Measurements from ENCODE around the gene USP28. TPM values are rescaled to one million over a fixed set of nuclear protein-coding genes. Genes with fewer than 3 reads are reported as not detected.

USP28 gene
- total RNA-seq, 2 donors from 2014 or later: 42.0 to 66.8 TPM

DNA sequence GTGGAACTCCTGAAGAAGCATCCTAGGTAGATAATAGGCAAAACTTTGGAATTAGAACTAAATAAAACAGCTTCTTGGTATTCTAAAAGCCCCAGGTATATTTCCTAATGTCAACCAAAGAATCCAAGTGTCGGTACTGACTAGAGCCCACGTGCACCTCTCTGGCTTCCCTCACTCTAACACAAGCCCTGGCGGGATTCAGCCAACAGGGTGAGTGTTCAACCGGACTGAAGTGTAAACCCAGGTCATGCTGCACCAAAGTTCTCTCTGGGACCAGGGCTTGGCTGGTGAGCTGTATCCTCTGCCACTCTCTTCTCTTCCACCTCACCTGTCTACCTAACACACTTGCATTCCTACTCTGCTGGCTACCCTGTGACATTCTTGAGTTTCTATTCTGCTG is 40.1 kb downstream of the USP28 start:
- H3K4me1 Mint-ChIP-seq: peaks cover 5% of the 10 kb centered on the region
- H3K4me3 Mint-ChIP-seq: no peak overlapping the region
- H3K27ac Mint-ChIP-seq: no peak overlapping the region
- ATAC-seq (replicated peaks): no peak
- H3K36me3 Mint-ChIP-seq (ENCODE audit: low read depth): peaks cover 39% of the 10 kb centered on the region
- H3K9me3 Mint-ChIP-seq: no peaks in the 10 kb centered on the region
- H3K27me3 Mint-ChIP-seq: no peaks in the 10 kb centered on the region

DNA sequence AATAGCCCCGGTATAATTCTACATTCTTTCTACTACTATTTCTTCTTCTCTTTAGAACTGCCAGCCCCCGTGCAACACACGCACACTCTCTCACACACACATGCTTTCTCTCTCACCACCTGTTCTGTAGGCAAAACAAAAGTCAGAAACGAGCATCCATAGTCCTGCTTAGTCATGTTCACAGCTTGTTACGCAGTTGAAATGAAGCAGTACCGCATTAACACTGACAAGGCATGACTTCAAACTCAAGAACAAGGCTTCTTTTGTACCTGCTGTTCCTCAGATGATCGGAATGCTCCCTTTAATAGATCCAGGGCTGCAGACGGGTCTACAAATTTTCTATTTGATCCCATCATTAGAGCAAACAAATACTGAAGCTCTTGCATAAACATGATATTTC is 42.2 kb downstream of the USP28 start:
- peaks cover 46% of the 10 kb centered on the region for H3K36me3 Mint-ChIP-seq (ENCODE audit: low read depth)
- peaks cover 5% of the 10 kb centered on the region for H3K4me1 Mint-ChIP-seq
- H3K27ac Mint-ChIP-seq: no peak overlapping the region
- ATAC-seq (replicated peaks): no peak
- H3K9me3 Mint-ChIP-seq: no peaks in the 10 kb centered on the region
- no peak overlapping the region for H3K4me3 Mint-ChIP-seq
- no peaks in the 10 kb centered on the region for H3K27me3 Mint-ChIP-seq

DNA sequence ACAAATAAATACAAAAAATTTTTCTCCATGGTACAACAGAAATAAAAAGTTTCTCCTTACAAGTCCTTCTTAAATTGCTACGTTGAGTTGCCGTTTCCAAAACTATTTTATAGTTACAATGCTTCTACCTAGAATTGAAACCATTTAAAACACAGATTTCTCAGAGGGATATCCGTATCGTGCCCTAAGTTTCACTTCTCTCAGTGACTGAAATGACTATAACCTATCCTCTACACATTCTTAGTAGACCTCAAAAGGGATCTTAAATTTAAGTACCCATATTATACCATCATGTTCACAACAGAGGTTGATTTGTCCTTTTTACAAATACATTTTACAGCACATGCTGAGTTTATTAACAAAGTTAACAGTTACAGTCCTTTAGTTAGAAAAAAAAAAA is 44.1 kb downstream of the USP28 start:
- peaks cover 61% of the 10 kb centered on the region for H3K36me3 Mint-ChIP-seq (ENCODE audit: low read depth)
- no peaks in the 10 kb centered on the region for H3K9me3 Mint-ChIP-seq
- no peak overlapping the region for H3K4me3 Mint-ChIP-seq
- H3K27ac Mint-ChIP-seq: peak overlapping the region; percentile 31
- peak; percentile 45 for ATAC-seq (replicated peaks)
- peaks cover 5% of the 10 kb centered on the region for H3K4me1 Mint-ChIP-seq
- no peaks in the 10 kb centered on the region for H3K27me3 Mint-ChIP-seq

DNA sequence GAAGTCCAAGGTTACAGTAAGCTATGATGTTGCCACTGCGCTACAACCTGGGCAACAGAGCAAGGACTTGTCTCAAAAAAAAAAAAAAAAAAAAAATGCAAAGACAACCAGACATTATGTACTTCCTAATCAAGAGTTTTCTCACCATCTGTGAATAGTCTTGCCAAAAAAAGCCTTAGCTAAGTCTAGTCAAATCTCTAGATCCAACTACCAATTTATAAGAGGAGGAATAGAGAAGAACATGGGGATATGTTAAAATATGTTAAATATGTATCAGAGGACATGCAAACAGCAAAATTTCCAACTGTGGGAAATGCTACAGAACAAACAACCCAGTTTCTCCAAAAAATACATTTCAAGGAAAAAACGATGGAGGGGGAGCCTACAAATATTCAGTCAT is 45.6 kb downstream of the USP28 start:
- Mint-ChIP-seq H3K4me3 (no peak overlapping the region), H3K27me3 (no peaks in the 10 kb centered on the region), H3K4me1 (peaks cover 5% of the 10 kb centered on the region), H3K36me3 (ENCODE audit: low read depth) (peaks cover 74% of the 10 kb centered on the region), H3K27ac (no peak overlapping the region), H3K9me3 (no peaks in the 10 kb centered on the region)
- no peak for ATAC-seq (replicated peaks)

DNA sequence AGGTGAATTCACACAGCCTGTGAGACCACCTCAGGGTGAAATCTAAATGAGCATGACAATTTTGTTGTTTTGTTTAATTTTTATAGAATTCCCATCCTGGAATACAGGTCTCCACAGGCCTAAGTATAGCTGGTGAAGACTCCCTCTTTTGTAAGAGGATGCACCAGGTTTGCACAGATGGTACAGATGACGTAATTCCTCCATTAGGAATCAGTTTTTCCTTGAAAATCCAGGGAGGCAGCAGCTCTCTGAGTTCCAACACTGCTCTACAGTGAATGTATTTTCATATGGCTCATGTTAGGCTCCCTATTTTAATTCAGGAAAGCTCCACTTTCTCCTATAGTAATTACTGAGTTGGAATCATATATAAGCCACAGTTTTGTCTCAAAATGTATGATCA is 47.2 kb downstream of the USP28 start:
- no peak overlapping the region for H3K4me3 Mint-ChIP-seq
- H3K9me3 Mint-ChIP-seq: no peaks in the 10 kb centered on the region
- peaks cover 75% of the 10 kb centered on the region for H3K36me3 Mint-ChIP-seq (ENCODE audit: low read depth)
- no peaks in the 10 kb centered on the region for H3K27me3 Mint-ChIP-seq
- peaks cover 5% of the 10 kb centered on the region for H3K4me1 Mint-ChIP-seq
- ATAC-seq (replicated peaks): no peak
- H3K27ac Mint-ChIP-seq: no peak overlapping the region

DNA sequence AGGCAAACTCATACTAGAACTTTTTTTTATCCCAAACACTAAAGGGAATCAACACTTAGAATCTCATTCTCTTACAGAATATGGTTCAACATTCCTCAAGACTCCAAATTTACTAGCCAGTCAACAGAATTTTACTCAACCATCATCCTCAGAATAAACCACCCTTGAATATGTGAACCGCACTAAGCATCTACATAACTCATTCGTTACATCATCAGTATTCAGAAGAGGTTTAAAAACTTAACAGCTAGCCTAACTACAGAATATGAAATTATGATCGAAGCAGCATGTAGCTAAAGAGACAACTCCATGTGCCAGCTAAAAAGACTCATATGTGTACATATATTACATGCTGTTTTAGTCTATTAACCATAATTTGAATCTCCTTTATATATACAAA is 47.9 kb downstream of the USP28 start:
- no peak overlapping the region for H3K27ac Mint-ChIP-seq
- H3K4me1 Mint-ChIP-seq: peaks cover 5% of the 10 kb centered on the region
- no peaks in the 10 kb centered on the region for H3K27me3 Mint-ChIP-seq
- ATAC-seq (replicated peaks): no peak
- H3K4me3 Mint-ChIP-seq: no peak overlapping the region
- H3K9me3 Mint-ChIP-seq: no peaks in the 10 kb centered on the region
- peaks cover 75% of the 10 kb centered on the region for H3K36me3 Mint-ChIP-seq (ENCODE audit: low read depth)

DNA sequence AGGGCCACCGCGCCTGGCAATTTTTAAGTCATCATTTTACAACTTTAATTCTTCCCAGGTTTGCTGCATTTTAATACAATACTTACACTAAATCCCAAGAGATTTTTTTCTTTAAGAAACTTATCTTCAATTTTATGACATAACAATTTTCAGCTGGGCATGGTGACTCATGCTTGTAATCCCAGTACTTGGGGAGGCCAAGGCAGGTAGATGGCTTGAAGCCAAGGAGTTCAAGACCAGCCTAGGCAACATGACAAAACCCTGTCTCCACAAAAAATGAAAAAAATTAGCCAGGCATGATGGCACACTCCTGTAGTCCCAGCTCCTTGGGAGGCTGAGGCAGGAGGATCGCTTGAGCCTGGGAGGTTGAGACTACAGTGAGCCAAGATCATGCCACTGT is 56.9 kb downstream of the USP28 start:
- Mint-ChIP-seq H3K9me3 (no peaks in the 10 kb centered on the region), H3K4me3 (no peak overlapping the region), H3K36me3 (ENCODE audit: low read depth) (peaks cover 62% of the 10 kb centered on the region), H3K4me1 (no peaks in the 10 kb centered on the region), H3K27ac (no peak overlapping the region), H3K27me3 (no peaks in the 10 kb centered on the region)
- ATAC-seq (replicated peaks): no peak

DNA sequence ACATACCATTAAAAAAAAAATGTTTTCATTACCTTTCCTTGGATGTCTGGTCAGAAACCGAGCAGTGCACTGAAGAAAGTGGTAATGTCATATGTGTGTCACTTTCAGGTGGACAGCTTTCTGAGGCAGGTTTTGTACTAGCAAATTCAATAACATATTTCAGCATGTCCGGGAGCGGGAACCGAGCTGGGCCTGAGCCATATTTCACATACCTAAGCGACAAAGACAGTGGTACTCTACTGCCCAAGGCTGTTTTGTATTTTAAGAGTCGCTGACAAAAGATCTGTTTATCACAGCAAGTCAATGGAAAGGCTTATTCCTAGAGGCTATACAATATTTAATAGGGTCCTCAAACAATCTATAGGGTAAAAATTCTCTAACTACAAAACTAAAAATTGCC is 57.7 kb downstream of the USP28 start:
- Mint-ChIP-seq H3K9me3 (no peaks in the 10 kb centered on the region), H3K27ac (no peak overlapping the region), H3K4me1 (no peaks in the 10 kb centered on the region), H3K4me3 (no peak overlapping the region), H3K27me3 (no peaks in the 10 kb centered on the region), H3K36me3 (ENCODE audit: low read depth) (peaks cover 62% of the 10 kb centered on the region)
- ATAC-seq (replicated peaks): no peak

DNA sequence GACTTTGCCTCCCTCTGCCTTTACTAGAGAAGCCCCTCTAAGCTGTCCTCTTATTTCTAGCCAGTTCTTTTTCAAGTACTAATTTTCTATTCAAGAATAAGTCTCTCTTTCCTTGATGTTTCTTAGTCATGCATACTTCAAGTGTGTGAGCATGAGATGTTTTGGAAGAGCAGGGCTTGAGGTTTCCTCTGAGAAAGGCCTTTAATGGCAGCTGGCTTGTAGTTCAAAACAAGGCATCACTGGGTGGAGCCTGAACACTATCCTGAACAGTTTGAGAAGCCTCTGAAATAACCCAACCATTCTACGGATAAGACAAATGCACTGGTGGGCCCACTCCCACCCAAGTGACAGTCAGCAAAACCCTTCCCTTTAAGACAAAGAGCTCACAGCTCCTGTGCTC is 58.2 kb downstream of the USP28 start:
- peaks cover 62% of the 10 kb centered on the region for H3K36me3 Mint-ChIP-seq (ENCODE audit: low read depth)
- no peak overlapping the region for H3K4me3 Mint-ChIP-seq
- no peaks in the 10 kb centered on the region for H3K27me3 Mint-ChIP-seq
- no peaks in the 10 kb centered on the region for H3K4me1 Mint-ChIP-seq
- H3K9me3 Mint-ChIP-seq: no peaks in the 10 kb centered on the region
- ATAC-seq (replicated peaks): no peak
- no peak overlapping the region for H3K27ac Mint-ChIP-seq

DNA sequence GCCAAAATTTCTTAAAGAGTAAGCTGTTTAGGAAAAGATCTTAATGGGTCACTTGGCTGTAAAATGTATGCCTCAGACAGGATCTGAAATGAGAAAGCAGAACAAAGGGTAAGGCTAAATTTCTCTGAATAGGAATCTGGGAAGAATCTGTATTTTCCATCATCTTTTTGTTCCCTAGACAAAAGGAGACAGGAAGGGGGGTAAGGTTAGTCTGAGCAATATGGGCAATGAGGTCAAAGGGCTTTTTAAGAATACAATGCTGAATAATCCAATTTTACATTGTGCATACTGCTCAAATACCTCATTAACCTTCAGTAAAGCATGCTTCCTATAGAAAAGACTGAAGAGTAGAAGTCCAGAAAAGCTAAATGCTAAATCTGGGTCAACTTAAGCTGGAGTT is 61.2 kb downstream of the USP28 start:
- no peak for ATAC-seq (replicated peaks)
- Mint-ChIP-seq H3K9me3 (no peaks in the 10 kb centered on the region), H3K4me1 (no peaks in the 10 kb centered on the region), H3K27me3 (no peaks in the 10 kb centered on the region), H3K4me3 (no peak overlapping the region), H3K36me3 (ENCODE audit: low read depth) (peaks cover 69% of the 10 kb centered on the region), H3K27ac (no peak overlapping the region)

DNA sequence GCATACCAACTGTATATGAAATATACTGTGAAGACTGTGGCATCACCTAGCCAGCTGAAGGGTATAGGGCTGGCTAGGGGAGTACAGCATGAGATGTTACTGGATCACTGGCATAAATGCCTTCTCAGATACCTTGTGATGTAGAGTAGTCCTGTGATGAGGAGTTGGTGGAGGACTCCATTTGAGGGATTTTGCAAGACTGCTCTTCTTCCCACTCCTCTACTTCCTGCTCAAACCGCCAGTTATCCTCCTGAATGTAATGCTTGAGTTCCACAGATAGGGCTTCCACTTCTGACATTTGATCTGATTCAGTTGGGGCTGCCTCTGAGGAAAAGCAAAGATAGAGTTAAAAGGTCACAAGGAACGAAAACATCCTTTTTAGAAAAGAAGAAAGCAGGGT is 66.4 kb downstream of the USP28 start:
- Mint-ChIP-seq H3K27me3 (no peaks in the 10 kb centered on the region), H3K9me3 (no peaks in the 10 kb centered on the region), H3K27ac (no peak overlapping the region), H3K36me3 (ENCODE audit: low read depth) (peaks cover 92% of the 10 kb centered on the region), H3K4me1 (no peaks in the 10 kb centered on the region), H3K4me3 (no peak overlapping the region)
- ATAC-seq (replicated peaks): no peak

DNA sequence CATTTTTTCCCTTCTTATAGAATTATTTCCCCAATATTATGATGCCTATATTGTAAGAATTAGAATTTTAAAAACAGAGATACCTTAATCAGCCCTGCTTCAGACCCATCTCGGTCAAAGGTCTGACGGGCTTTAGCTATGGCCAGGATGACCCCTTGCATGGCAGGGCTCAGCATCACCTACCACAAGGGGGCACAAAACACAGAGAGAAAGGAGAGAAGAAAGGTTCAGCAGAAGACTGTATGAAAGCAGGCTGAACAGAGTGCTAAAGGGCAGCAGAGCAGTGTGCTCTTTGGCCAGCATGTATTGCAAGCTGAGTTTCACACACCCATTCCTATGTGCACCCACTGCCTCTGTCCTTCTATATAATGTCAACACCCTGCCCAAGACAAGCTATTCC is 69.0 kb downstream of the USP28 start:
- Mint-ChIP-seq H3K9me3 (no peaks in the 10 kb centered on the region), H3K36me3 (ENCODE audit: low read depth) (peaks cover 91% of the 10 kb centered on the region), H3K4me3 (no peak overlapping the region), H3K27ac (no peak overlapping the region), H3K4me1 (no peaks in the 10 kb centered on the region), H3K27me3 (no peaks in the 10 kb centered on the region)
- no peak for ATAC-seq (replicated peaks)

DNA sequence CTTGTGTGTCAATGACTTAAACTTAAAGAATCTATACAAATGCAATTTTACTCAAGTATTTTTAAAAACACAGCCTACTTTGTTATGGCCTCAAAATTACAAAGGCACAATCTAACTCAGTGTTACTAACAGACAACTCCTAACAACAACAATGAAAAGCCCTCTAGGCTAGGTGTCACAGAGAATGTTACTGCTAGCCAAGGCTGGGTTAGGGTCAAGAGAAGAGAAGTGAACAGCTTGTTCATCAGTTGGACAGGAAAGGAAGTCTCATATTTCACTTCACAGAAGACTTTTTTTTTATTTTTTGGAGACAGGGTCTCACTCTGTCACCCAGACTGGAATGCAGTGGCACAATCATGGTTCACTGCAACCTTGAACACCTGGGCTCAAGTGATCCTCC is 69.7 kb downstream of the USP28 start:
- Mint-ChIP-seq H3K9me3 (no peaks in the 10 kb centered on the region), H3K4me3 (no peak overlapping the region), H3K36me3 (ENCODE audit: low read depth) (peaks cover 91% of the 10 kb centered on the region), H3K27me3 (no peaks in the 10 kb centered on the region), H3K27ac (no peak overlapping the region), H3K4me1 (no peaks in the 10 kb centered on the region)
- no peak for ATAC-seq (replicated peaks)

DNA sequence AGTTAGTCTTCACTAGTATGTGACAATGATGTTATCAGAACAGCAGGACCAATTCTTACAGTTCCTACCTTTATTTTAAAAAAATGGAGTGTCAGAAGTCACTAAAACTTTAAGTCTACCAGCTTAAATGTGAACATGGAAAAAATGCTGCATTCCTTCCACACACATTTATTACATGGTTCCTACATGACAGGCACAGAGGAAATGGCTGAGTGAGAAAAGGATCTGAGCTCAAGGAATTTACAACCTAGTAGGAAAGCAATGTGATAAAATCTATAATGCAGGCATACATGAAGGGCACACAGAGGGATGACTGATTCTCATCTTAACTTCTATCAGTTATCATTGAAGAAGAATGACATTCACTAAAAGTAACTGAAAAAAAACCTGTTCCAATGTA is 72.8 kb downstream of the USP28 start:
- Mint-ChIP-seq H3K27ac (no peak overlapping the region), H3K4me1 (no peaks in the 10 kb centered on the region), H3K4me3 (no peak overlapping the region), H3K9me3 (no peaks in the 10 kb centered on the region), H3K36me3 (ENCODE audit: low read depth) (peaks cover 89% of the 10 kb centered on the region), H3K27me3 (no peaks in the 10 kb centered on the region)
- no peak for ATAC-seq (replicated peaks)

DNA sequence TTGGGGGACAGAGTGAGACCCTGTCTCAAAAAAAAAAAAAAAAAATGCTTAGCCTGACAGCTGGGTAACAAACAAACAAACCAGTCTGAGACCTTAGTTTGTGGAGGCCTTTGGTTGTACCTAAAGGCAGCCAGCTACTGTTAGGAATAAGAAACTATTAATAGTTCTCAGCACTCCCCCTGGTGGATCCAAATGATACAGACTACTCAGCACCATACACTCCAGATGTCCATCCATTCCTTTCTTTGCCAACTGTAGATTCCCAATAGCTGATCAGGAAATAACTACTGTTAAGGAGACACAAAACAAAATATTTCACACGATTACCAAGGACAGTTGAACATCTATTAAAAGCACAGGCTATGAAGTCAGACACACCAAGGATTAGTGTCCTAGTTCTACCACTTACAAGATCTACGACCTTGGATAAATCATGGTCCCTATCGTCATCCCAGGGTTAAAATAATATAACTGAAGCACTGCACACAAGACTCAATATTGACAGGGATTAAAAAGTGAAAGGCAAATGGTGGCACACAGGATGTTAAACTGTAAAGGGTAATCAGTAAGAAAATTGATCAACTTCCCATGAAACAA is 78.6 kb downstream of the USP28 start:
- peak; percentile 52 for ATAC-seq (replicated peaks)
- no peaks in the 10 kb centered on the region for H3K27me3 Mint-ChIP-seq
- no peaks in the 10 kb centered on the region for H3K9me3 Mint-ChIP-seq
- H3K4me3 Mint-ChIP-seq: no peak overlapping the region
- peaks cover 36% of the 10 kb centered on the region for H3K36me3 Mint-ChIP-seq (ENCODE audit: low read depth)
- no peaks in the 10 kb centered on the region for H3K4me1 Mint-ChIP-seq
- no peak overlapping the region for H3K27ac Mint-ChIP-seq

DNA sequence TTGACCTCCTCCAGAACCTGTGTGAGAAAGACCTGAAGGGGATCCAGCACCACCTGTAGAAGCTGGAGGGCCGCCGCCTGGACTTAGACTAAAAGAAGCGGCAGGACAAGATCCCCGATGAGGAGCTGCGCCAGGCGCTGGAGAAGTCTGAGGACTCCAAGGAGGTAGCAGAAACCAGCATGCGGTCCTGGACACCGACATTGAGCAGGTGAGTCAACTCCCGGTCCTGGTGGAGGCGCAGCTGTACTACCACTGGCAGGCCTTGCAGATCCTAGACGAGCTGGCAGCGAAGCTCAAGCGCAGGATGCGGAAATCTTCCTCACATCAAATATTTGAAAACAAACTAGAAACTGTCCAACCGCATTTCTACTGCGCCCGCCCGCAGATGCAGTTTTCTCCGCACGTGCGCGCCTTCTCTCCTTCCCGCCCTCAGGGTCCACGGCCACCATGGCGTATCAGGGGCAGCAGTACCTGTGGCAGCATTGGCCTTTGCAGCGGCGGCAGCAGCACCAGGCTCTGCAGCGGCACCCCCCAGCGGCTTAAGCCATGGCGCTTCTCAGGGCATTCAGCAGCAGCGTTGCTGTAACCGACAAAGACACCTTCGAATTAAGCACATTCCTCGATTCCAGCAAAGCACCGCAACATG is 85.6 kb downstream of the USP28 start:
- Mint-ChIP-seq H3K9me3 (no peaks in the 10 kb centered on the region), H3K27me3 (peaks cover 10% of the 10 kb centered on the region), H3K4me3 (no peak overlapping the region), H3K4me1 (no peaks in the 10 kb centered on the region), H3K27ac (no peak overlapping the region), H3K36me3 (ENCODE audit: low read depth) (no peaks in the 10 kb centered on the region)
- no peak for ATAC-seq (replicated peaks)
